ENCODE data around the gene MXD4.
"Not testable (repeated sequence)": the region's sequence is repeated elsewhere in the genome, so short reads cannot be mapped to it uniquely, and the experiment has no call there.

MXD4 gene

GRCh38 chr4:2281575-2282343 is 19.9 kb upstream of the MXD4 start:
- DNase-seq (ENCODE audit: low read depth), result peak; percentile 81
- TF ChIP-seq, protein P1, sequence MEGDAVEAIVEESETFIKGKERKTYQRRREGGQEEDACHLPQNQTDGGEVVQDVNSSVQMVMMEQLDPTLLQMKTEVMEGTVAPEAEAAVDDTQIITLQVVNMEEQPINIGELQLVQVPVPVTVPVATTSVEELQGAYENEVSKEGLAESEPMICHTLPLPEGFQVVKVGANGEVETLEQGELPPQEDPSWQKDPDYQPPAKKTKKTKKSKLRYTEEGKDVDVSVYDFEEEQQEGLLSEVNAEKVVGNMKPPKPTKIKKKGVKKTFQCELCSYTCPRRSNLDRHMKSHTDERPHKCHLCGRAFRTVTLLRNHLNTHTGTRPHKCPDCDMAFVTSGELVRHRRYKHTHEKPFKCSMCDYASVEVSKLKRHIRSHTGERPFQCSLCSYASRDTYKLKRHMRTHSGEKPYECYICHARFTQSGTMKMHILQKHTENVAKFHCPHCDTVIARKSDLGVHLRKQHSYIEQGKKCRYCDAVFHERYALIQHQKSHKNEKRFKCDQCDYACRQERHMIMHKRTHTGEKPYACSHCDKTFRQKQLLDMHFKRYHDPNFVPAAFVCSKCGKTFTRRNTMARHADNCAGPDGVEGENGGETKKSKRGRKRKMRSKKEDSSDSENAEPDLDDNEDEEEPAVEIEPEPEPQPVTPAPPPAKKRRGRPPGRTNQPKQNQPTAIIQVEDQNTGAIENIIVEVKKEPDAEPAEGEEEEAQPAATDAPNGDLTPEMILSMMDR (IDR thresholded peaks at IDR 0.05; ENCODE audit: insufficient read depth, low read depth, low read length, missing control alignments), result peak; percentile 21
- no peak overlapping the region for H3K4me3 ChIP-seq (ENCODE audit: low read depth, low read length)

GRCh38 chr4:2280531-2281300 is 18.8 kb upstream of the MXD4 start:
- DNase-seq (ENCODE audit: low read depth), result no peak
- no peak overlapping the region for H3K4me3 ChIP-seq (ENCODE audit: low read depth, low read length)
- TF ChIP-seq, protein P1 (IDR thresholded peaks at IDR 0.05; ENCODE audit: insufficient read depth, low read depth, low read length, missing control alignments), result no peak

- TF ChIP-seq, protein P1 (IDR thresholded peaks at IDR 0.05; ENCODE audit: insufficient read depth, low read depth, low read length, missing control alignments), result no peak
- no peak overlapping the region for H3K4me3 ChIP-seq (ENCODE audit: low read depth, low read length)
- no peak for DNase-seq (ENCODE audit: low read depth)
Measured at GRCh38 chr4:2277956-2278355, 16.0 kb upstream of the MXD4 start.

DNA sequence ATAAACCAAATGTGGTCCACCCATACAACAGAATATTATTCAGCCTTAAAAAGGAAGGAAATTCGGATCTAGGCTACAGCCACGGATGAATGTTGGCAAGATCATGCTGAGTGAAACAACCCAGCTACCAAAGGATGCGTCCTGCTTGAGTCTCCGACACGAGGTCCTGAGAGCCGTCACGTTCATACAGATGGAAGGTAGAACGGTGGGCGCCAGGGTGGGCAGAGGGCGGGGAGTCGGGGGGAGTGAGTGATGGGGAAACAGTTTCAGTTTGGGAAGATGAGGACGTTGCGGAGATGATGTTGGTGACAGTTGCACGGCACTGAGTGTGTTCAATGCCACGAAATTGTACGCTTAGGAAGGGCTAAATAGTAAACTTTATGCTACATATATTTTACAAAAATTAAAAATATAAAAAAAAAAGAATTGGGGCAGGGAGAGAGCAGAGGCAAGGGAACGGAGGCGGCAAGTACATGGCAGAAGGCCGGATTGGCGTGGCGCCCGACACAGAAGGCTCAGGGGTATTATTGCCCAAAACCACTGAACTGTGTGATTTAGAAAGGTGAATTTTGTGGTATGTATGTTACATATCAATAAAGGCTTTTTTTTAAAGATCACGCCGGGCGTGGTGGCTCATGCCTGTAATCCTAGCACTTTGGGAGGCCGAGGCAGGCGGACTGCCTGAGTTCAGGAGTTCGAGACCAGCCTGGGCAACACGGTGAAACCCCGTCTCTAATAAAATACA is 14.8 kb upstream of the MXD4 start:
- TF ChIP-seq, protein P1 (IDR thresholded peaks at IDR 0.05; ENCODE audit: insufficient read depth, low read depth, low read length, missing control alignments), result no peak
- no peak overlapping the region for H3K4me3 ChIP-seq (ENCODE audit: low read depth, low read length)
- no peak for DNase-seq (ENCODE audit: low read depth)

- TF ChIP-seq, protein P1 (IDR thresholded peaks at IDR 0.05; ENCODE audit: insufficient read depth, low read depth, low read length, missing control alignments), result no peak
- no peak overlapping the region for H3K4me3 ChIP-seq (ENCODE audit: low read depth, low read length)
- no peak for DNase-seq (ENCODE audit: low read depth)
Measured at GRCh38 chr4:2275546-2276251, 13.8 kb upstream of the MXD4 start.

- not testable (repeated sequence) for DNase-seq (ENCODE audit: low read depth)
Measured at GRCh38 chr4:2275044-2275397, 13.1 kb upstream of the MXD4 start.

More at GRCh38 chr4:2275044-2275397, 13.1 kb upstream of the MXD4 start:
- H3K4me3 ChIP-seq (ENCODE audit: low read depth, low read length), result not testable (repeated sequence)

Data from GM12865 (cell line).